ENCODE data around the gene FOSB. TPM values are rescaled to one million over a fixed set of nuclear protein-coding genes. Genes with fewer than 3 reads are reported as not detected.

The FOSB gene
- polyA plus RNA-seq, 1 donor from 2014 or later, result 2.1 TPM

- peak overlapping the region; percentile 21 for H2AFZ ChIP-seq (ENCODE audit: low read depth, low read length)
- no peak overlapping the region for H3K27ac ChIP-seq (ENCODE audit: low read length)
- H3K36me3 ChIP-seq (ENCODE audit: insufficient read depth, low read length), result no peaks in the 10 kb centered on the region
- no peaks in the 10 kb centered on the region for H4K20me1 ChIP-seq (ENCODE audit: insufficient read depth)
- no peak overlapping the region for H3K4me2 ChIP-seq (ENCODE audit: low read length)
- no peaks in the 10 kb centered on the region for H3K9me3 ChIP-seq (ENCODE audit: low read length)
- H3K4me3 ChIP-seq (ENCODE audit: low read length), result peak overlapping the region; percentile 69
- H3F3A ChIP-seq (ENCODE audit: insufficient read depth, low read length, poor library complexity, severe bottlenecking), result no peaks in the 10 kb centered on the region
- no peak for TF ChIP-seq POLR2AphosphoS5 (IDR thresholded peaks at IDR 0.05)
- no peak for TF ChIP-seq CTCF (IDR thresholded peaks at IDR 0.05; ENCODE audit: poor library complexity, severe bottlenecking)
- H3K9me2 ChIP-seq (ENCODE audit: insufficient read depth, low read length), result no peaks in the 10 kb centered on the region
- no peaks in the 10 kb centered on the region for H3K79me2 ChIP-seq (replicated peaks; ENCODE audit: insufficient read depth, low read length)
- H3K9ac ChIP-seq (ENCODE audit: low read length), result peak overlapping the region; percentile 62
- no peaks in the 10 kb centered on the region for H3K27me3 ChIP-seq (ENCODE audit: insufficient read depth, low read depth, low read length)
These were observed 27.5 kb upstream of the FOSB start for GRCh38 chr19:45440259-45440638.

- Histone ChIP-seq H3K27ac (ENCODE audit: low read length) (no peak overlapping the region), H2AFZ (ENCODE audit: low read depth, low read length) (no peak overlapping the region), H4K20me1 (ENCODE audit: insufficient read depth) (no peaks in the 10 kb centered on the region), H3K4me2 (ENCODE audit: low read length) (no peak overlapping the region), H3K4me3 (ENCODE audit: low read length) (no peak overlapping the region), H3K9ac (ENCODE audit: low read length) (no peak overlapping the region), H3F3A (ENCODE audit: insufficient read depth, low read length, poor library complexity, severe bottlenecking) (no peaks in the 10 kb centered on the region), H3K9me3 (ENCODE audit: low read length) (no peaks in the 10 kb centered on the region), H3K27me3 (ENCODE audit: insufficient read depth, low read depth, low read length) (no peaks in the 10 kb centered on the region), H3K79me2 (replicated peaks; ENCODE audit: insufficient read depth, low read length) (no peaks in the 10 kb centered on the region), H3K9me2 (ENCODE audit: insufficient read depth, low read length) (no peaks in the 10 kb centered on the region), H3K36me3 (ENCODE audit: insufficient read depth, low read length) (no peaks in the 10 kb centered on the region)
- TF ChIP-seq EZH2 (IDR thresholded peaks at IDR 0.05; ENCODE audit: borderline replicate concordance, insufficient read depth, low read length, poor library complexity, severe bottlenecking), result no peak
- no peak for TF ChIP-seq TAF1 (IDR thresholded peaks at IDR 0.05; ENCODE audit: low read depth)
- no peak for TF ChIP-seq CTCF (IDR thresholded peaks at IDR 0.05; ENCODE audit: poor library complexity, severe bottlenecking)
- TF ChIP-seq SMC3 (conservative IDR thresholded peaks at IDR 0.05; ENCODE audit: poor library complexity), result no peak
- TF ChIP-seq MXI1 (conservative IDR thresholded peaks at IDR 0.05; ENCODE audit: poor library complexity, severe bottlenecking), result no peak
- no peak for TF ChIP-seq REST (IDR thresholded peaks at IDR 0.05; ENCODE audit: borderline replicate concordance)
These were observed 26.7 kb upstream of the FOSB start for GRCh38 chr19:45440873-45441654.
